HG02588 (cell line): ENCODE results near the gene DNAH17.

Experiments used
- ATAC-seq: cut with Tn5 transposase; IDR thresholded peaks from one replicate; pipeline ENCODE4 v1.9.1; 2021; ENCODE audit warnings: mild to moderate bottlenecking, moderate library complexity; ENCODE audit not compliant: unreplicated experiment

DNAH17 gene

DNA sequence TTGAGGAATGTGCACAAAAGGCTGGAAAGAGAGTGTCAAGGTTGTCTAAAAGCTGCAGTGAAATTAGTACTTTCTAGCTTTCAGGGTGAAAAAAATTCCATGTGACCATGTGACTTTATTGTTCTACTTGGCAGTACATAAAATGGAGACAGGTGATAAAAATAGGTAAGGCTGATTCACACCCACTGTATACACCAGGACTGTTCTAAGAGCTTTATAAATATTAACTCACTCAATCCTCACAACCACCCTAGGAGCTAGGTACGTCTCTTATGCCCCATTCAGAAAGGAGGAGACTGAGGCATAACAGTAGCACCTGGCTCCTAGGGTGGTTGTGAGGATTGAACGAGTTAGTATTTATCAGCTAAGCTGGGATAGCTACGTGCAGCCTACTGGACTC is 28.2 kb upstream of the DNAH17 start:
- no peak for ATAC-seq

- ATAC-seq = no peak
Measured at GRCh38 chr17:78602246-78602645, 25.1 kb upstream of the DNAH17 start.

DNA sequence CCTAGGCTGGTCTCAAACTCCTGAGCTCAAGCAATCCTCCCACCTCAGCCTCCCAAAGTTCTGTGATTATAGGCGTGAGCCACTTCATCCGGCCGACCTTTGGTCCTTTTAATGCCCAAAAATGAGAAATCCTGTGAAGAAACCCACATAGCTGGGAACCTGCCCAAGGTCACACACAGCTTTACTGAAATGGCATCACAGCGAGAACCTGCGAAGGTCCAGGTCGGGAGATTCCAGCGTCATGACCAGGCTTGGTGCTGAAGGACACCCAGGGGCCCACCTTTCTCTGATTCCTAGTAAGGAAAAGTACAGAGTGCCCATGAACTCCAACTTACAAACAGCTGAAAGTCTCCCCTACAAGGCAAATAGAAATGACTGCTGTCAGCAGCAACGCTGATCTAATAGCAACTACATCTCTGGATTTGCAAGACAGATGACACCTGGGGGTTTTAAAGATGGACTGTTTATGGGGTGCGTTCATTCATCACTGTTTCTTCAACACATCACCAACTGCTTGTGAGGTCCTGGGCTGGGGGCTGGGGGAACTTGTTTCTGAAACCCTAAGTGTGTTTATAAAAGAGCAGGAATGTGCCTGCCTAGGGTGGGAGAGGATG is 24.5 kb upstream of the DNAH17 start:
- no peak for ATAC-seq

GRCh38 chr17:78600181-78600721 is 23.1 kb upstream of the DNAH17 start:
- ATAC-seq = no peak

DNA sequence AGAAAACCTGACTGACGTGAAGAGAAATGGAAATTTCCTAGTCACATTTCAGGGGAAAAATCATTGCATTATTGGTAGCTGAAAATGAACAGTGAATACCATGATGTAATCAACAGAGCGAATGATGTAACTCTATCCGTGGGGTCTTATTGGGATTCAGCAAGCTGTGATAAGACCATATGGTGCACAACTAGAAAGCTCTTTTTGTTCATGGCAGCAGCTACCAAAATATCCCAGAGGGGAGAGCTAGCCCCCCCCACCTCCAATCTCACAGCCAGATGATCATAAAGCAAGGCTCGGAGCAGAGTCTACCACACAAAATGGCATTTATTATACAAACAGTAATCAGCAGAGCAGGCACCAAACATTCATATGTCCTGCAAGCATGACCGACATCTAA is 22.2 kb upstream of the DNAH17 start:
- no peak for ATAC-seq

GRCh38 chr17:78598013-78598471 is 20.8 kb upstream of the DNAH17 start:
- ATAC-seq = no peak

GRCh38 chr17:78596871-78597764 is 19.9 kb upstream of the DNAH17 start:
- ATAC-seq = no peak

DNA sequence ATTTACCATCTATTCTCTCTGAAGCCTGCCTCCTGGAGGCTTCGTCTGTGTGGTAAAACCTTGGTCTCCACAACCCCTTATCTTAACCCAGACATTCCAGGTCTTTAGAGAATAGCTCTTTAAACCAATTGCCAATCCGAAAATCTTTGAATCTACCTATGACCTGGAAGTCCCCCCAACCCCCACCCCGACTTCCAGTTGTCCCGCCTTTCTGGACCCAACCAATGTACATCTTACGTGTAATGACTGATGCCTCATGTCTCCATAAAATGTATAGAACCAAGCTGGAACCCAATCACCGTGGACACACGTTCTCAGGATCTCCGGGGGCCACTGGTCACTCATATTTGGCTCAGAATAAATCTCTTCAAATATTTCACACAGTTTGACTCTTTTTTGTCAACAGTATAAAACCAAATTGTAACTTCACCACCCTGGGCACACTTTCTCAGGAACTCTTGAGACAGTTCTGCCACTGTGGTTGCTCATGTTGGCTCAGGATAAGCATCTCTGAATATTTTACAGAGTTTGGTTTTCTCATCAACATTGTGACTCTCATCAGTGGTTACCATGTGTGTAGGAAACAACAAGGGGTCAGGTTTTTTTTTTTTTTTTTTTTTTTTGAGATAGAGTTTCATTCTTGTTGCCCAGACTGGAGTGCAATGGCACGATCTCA is 18.1 kb upstream of the DNAH17 start:
- no peak for ATAC-seq

- no peak for ATAC-seq
Measured at GRCh38 chr17:78592991-78593329, 15.8 kb upstream of the DNAH17 start.

DNA sequence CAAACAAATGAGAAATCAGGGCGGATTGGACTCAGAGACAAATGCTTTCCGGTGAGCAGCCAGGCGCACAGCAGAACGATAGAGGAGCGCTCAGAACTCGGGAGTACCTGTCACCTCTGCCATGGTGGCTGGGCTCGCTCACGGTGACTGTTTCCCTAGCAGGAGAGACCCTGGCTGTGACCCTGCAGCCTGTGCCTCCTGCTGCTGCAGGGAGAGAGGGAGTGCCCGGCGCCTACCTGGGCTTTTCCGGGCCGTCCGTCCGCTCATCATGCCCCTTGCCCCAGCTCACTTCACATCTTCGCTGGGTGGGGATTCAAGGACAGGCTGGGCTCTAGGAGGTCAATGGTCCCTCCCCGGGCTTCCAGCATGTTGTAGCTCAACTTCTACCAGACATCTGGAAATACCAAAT is 14.1 kb upstream of the DNAH17 start:
- no peak for ATAC-seq

DNA sequence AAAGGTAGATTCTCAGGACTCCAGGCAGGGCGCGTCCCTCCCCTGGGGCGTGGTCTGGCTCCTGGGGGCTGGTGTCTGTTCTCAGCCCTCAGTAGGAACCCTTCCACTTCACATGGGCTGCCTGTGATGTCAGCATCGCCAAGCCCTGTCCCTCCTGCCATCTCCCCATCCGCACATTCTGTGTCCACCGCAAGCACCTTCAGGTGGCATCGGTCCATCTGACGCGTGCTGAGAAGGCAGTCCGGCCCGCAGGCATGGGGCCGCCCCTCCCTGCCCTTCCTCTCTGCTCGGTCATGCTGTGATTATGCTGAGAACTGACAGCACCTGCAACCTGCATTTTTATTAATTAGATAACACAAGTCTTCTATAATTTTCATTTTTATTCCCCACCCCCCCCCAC is 12.7 kb upstream of the DNAH17 start:
- no peak for ATAC-seq

DNA sequence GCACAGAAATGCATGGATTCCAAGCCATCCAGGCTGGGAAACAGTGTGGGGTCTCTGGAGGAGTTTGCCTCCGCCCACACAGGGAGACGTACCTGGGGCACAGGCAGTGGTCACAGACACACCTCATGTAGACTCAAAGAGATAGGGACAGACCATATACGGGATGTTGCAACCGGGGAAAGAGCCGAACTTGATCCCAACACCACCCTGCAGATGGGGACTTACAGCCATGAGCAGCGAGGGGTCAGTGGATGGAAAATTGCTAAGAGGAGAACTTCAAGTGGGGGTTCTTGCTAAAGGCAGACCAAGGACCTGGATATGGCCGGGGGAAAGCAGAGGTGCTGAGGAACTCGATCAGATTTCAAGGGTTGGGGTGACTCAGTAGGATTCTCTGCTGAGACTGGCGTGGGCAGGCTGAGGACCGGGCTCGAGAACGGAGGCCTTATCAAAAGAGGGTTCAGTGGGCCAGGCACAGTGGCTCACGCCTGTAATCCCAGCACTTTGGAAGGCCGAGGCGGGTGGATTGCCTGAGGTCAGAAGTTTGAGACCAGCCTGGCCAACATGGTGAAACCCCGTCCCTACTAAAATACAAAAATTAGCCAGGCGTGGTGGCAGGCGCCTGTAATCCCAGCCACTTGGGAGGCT is 12.0 kb upstream of the DNAH17 start:
- no peak for ATAC-seq

GRCh38 chr17:78588258-78589030 is 11.2 kb upstream of the DNAH17 start:
- ATAC-seq = no peak

GRCh38 chr17:78585006-78585630 is 7.9 kb upstream of the DNAH17 start:
- ATAC-seq = no peak

DNA sequence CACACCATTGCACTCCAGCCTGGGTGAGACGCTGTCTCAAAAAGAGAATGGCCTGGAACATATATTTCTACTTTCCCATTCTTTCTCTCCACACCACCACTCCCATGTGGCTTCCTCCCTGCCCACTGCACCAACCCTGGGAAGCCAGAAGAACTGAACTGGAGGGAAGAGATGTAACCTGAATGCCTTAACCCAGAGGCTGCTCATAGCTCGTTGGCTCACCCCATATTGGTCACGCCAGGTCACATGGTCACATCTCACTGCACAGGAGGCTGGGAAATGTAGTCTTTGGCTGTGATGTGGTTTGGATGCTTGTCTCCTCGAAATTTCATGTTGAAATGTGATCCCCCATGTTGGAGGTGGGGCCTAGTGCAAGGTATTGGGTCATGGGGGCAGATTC is 5.9 kb upstream of the DNAH17 start:
- ATAC-seq = no peak

GRCh38 chr17:78581304-78581703 is 4.1 kb upstream of the DNAH17 start:
- no peak for ATAC-seq

- no peak for ATAC-seq
Measured at GRCh38 chr17:78580277-78580804, 3.1 kb upstream of the DNAH17 start.

DNA sequence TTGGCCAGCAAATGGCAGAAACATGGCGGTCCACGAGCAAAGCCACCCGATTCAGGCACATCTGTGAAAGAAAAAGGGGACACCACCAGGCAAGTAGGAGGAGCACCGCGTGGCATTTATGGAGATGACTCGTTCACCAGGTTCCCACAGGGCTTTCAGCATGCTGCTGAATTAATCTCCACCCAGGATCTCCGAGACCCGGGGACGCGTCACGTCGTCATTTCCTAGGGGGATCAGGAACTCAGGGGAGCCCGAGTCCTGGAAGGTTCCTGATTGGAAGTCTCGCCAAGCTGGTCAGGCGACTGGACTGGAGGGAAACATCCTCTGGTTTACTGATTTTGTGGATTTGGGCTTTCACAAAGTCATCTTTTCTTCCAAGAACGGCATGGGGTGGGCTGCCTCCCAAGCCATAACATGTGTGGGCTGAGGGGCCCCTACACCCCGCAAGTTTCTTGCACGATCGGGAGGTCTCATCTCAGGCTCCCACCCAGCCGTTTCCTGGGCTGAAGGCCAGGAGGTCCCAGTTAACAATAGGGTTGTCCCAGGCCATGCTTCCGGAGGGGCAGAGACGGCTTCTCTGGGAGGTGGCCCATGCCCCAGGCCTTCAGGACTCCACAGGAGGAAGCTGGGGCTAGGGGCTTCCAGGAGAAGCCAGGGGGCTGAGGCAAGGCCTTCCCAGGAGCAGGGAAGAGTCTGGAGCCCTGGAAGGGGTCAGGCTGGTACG is 645 bp downstream of the DNAH17 start:
- no peak for ATAC-seq

GRCh38 chr17:78575899-78576298 is 1.3 kb downstream of the DNAH17 start:
- ATAC-seq = no peak
